ENCODE data around the gene PRKG1.
"Not testable (repeated sequence)": the region's sequence is repeated elsewhere in the genome, so short reads cannot be mapped to it uniquely, and the experiment has no call there.

The PRKG1 gene

GRCh38 chr10:51729822-51730555 lies 655.7 kb downstream of the PRKG1 start:
- no peak for DNase-seq

GRCh38 chr10:51733057-51733456 lies 658.8 kb downstream of the PRKG1 start:
- no peak for DNase-seq

DNA sequence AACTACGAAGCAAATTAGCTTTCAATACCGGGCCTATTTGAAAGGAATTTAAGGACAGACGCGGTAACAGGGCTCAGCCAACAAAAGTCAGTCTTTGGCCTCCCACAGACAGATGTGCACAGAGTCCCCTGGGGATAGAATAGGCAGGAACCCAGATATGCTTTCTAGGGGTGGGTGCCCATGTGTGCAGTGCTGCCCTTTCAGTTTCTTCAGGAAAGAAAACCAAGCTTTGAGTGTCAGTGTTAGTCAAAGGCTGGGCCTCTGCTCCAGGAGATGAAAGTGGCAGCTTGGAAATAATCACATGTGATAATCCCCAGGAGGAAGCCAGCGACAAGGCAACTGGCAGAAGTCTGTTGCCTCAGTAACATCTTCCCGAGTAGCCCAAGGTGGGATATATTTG lies 668.9 kb downstream of the PRKG1 start:
- no peak for DNase-seq

- no peak for DNase-seq
Observed at GRCh38 chr10:51744235-51745000, 670.1 kb downstream of the PRKG1 start.

GRCh38 chr10:51745397-51745796 lies 671.1 kb downstream of the PRKG1 start:
- no peak for DNase-seq

DNA sequence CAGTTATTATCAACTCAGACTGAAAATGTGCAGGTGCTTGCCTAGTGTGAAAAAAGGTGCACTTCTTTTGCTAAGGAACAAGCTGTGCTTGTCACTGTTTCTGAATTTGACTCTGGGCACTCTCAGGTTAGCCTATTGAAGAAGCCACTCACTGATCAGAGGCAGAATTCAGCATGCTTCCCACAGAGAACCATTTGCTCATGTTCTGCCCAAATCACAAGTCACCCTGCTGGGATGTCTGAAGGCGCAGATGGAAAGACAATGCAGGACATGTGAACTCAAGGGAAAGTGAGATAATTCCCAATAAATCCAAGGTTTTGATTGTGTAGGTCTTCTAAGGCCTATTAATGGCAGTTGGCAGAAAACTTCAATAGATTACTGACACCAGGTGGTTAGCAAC lies 672.9 kb downstream of the PRKG1 start:
- DNase-seq: no peak

DNA sequence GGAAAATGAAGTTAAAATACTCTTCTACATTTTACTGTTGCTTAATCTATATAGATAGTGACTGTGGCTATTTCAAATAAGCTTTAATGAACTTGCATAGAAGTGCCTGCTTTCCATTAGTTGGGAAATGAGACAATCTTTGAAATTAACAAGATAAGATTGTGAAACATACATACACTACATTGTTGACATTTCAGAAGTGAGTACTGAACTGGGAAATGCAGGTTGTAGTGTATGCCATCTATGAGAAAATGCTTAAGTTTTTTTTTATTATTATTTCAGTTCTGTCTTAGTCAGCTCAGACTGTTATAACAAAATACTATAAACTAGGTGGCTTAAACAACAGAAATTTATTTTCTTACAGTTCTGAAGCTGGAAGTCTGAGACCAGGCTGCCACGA lies 674.7 kb downstream of the PRKG1 start:
- DNase-seq: no peak

- DNase-seq: no peak
Observed at GRCh38 chr10:51758366-51758765, 684.1 kb downstream of the PRKG1 start.

GRCh38 chr10:51758838-51759237 lies 684.6 kb downstream of the PRKG1 start:
- not testable (repeated sequence) for DNase-seq

GRCh38 chr10:51759896-51760534 lies 685.7 kb downstream of the PRKG1 start:
- no peak for DNase-seq

- DNase-seq: no peak
Observed at GRCh38 chr10:51760864-51761640, 686.8 kb downstream of the PRKG1 start.

DNA sequence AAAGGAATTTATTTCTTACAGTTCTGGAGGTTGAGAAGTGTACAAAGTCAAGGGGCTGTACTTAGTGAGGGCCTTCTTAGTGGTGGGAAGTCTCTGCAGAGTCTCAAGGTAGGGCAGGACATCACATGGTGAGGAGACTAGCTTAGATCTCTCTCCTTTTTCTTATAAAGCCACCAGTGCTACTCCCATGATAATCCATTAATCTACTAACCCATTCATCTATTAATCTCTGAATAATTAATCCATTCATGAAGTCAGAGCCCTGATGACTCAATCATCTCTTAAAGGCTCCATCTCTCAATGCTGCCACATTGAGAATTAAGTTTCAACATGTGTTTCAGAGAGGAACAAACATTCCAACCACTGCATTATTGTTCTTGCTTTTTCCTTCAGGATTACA lies 689.5 kb downstream of the PRKG1 start:
- DNase-seq: no peak

- no peak for DNase-seq
Observed at GRCh38 chr10:51765284-51765971, 691.1 kb downstream of the PRKG1 start.

DNA sequence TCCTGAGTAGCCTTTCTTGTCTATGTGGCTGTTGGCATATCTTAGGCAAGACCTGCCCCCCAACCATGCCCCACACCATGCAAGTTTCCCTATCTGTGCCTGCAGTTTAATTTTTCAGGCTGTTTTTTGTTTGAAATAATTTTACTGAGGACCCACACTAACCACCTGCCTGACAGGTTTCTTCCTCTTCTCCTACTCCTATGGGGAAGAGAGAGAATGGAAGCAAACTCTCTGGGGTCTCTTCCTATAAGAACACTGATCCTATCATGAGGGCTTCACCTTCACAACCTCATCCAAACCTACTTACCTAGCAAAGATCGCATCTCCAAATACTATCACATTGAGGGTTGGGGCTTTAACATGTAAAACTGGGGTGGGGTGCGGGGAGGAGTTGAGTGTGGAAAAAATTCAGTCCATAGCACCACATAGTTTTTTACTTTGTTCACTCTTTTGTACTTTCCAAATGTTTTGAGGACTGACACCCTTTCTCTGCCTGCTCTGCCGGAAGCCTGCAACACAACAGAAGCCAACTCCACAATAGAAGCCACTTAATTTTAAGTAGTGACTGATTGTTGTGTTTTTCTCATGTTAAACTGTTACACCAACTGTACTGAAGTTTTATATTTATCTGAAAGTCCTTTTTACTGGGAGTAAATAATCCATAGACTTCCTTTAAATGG lies 692.3 kb downstream of the PRKG1 start:
- DNase-seq: no peak

DNA sequence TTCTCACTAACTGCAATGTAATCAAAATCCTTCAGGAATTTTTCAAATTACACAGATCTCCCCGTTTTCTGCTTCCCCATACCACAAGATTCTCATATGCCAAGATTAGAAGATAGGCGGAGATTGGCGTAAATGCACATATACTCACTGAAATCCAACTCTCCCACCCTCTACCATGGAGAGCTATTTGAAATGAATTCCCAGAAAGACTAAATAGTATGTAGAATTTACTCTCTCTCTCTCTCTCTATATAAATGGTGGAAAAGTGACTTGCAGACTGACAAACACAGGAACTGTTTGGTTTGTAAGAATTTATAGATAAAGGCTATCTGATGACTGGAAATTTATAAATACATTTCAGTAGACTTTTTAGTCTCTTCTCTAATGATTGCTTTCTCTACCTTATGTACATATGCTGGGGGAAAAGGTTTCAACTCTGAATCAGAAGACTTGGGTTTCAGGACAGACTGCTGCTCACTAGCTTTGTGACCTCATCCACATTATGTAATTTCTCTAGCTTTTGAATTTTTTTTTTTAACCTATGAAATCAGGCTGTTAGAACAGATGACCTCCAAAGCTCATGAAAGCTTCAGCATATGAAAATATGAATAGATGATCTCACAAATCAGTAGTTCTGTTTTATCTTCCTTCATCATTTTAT lies 692.9 kb downstream of the PRKG1 start:
- DNase-seq: no peak

GRCh38 chr10:51768886-51769465 lies 694.7 kb downstream of the PRKG1 start:
- no peak for DNase-seq

DNA sequence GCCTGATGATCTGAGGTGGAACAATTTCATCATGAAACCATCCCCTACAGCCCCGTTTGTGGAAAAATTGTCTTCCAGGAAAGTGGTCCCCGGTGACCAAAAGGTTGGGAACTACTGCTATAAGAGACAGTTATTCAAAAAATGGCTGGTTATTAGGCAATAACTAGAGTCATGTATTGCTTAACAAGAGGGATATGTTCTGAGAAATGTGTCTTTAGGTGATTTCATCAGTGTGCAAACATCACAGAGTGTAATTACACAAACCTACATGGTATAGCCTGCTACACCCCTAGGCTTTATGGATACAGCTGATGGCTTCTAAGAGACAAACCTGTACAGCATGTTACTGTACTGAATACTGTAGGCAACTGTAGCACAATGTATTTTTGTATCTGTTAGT lies 696.4 kb downstream of the PRKG1 start:
- DNase-seq: no peak

GRCh38 chr10:51772387-51772786 lies 698.1 kb downstream of the PRKG1 start:
- no peak for DNase-seq

- DNase-seq: no peak
Observed at GRCh38 chr10:51773681-51774080, 699.4 kb downstream of the PRKG1 start.

- DNase-seq: no peak
Observed at GRCh38 chr10:51783941-51784340, 709.7 kb downstream of the PRKG1 start.
